GM23248 (cell line): ENCODE data around the gene FERMT3. TPM values are rescaled to one million over a fixed set of nuclear protein-coding genes. Genes with fewer than 3 reads are reported as not detected.
A peak's percentile ranks its signal among the peaks of the same experiment; 100 is the strongest.
"Not testable (repeated sequence)": the region's sequence is repeated elsewhere in the genome, so short reads cannot be mapped to it uniquely, and the experiment has no call there.

Source experiments
- DNase-seq: peaks from one replicate; pipeline ENCODE4 v3.0.0-alpha.2; 2015
- H2AFZ ChIP-seq: fragments of 200-600 bp; sonication (generic); 2 replicates; pipeline ENCODE4 v1.6.1; 2016; ENCODE audit warnings: antibody characterized with exemption
- H3F3A ChIP-seq: fragments of 200-600 bp; sonication (generic); 2 replicates; pipeline ENCODE4 v1.6.1; 2016; ENCODE audit warnings: mild to moderate bottlenecking, antibody characterized with exemption, mixed run types; ENCODE audit not compliant: insufficient read depth
- H3K27ac ChIP-seq: fragments of 200-600 bp; sonication (generic); 2 replicates; pipeline ENCODE4 v1.5.1; 2016; ENCODE audit warnings: mild to moderate bottlenecking
- H3K27me3 ChIP-seq: fragments of 200-600 bp; sonication (generic); replicated peaks from 2 replicates; pipeline ENCODE4 v1.6.1; 2016; ENCODE audit warnings: mild to moderate bottlenecking; ENCODE audit not compliant: insufficient read depth
- H3K36me3 ChIP-seq: fragments of 200-600 bp; sonication (generic); 2 replicates; pipeline ENCODE4 v1.6.1; 2016; ENCODE audit warnings: low read depth, mild to moderate bottlenecking
- H3K4me1 ChIP-seq: fragments of 200-600 bp; sonication (generic); 2 replicates; pipeline ENCODE4 v1.6.1; 2016; ENCODE audit warnings: mild to moderate bottlenecking; ENCODE audit not compliant: insufficient read depth
- H3K4me2 ChIP-seq: fragments of 200-600 bp; sonication (generic); one replicate; pipeline ENCODE4 v1.6.1; 2016; ENCODE audit warnings: mild to moderate bottlenecking; ENCODE audit not compliant: unreplicated experiment
- H3K4me3 ChIP-seq: fragments of 200-600 bp; sonication (generic); 2 replicates; pipeline ENCODE4 v1.5.1; 2016; ENCODE audit warnings: mild to moderate bottlenecking
- H3K79me2 ChIP-seq: fragments of 200-600 bp; sonication (generic); 2 replicates; pipeline ENCODE4 v1.6.1; 2016; ENCODE audit warnings: mild to moderate bottlenecking; ENCODE audit not compliant: insufficient read depth
- H3K9ac ChIP-seq: fragments of 200-600 bp; sonication (generic); 2 replicates; pipeline ENCODE4 v1.6.1; 2016; ENCODE audit warnings: mild to moderate bottlenecking
- H3K9me2 ChIP-seq: fragments of 200-600 bp; sonication (generic); 2 replicates; pipeline ENCODE4 v1.6.1; 2016; ENCODE audit warnings: mixed run types, mild to moderate bottlenecking, moderate library complexity; ENCODE audit not compliant: insufficient read depth
- H3K9me3 ChIP-seq: fragments of 200-600 bp; sonication (generic); one replicate; pipeline ENCODE4 v1.6.1; 2017; ENCODE audit warnings: low read depth
- H4K20me1 ChIP-seq: fragments of 200-600 bp; sonication (generic); 2 replicates; pipeline ENCODE4 v1.6.0; 2016; ENCODE audit not compliant: insufficient read depth
- EZH2 ChIP-seq: fragments of 200-600 bp; sonication (generic); IDR thresholded peaks from 2 replicates; pipeline ENCODE4 v1.6.1; 2018; ENCODE audit warnings: antibody characterized with exemption, mild to moderate bottlenecking; ENCODE audit not compliant: insufficient read depth, poor library complexity, severe bottlenecking
- EZH2phosphoT487 ChIP-seq: fragments of 200-600 bp; sonication (generic); IDR thresholded peaks from 2 replicates; pipeline ENCODE4 v1.6.1; 2018; ENCODE audit warnings: antibody characterized with exemption, moderate library complexity, mild to moderate bottlenecking, low read depth; ENCODE audit not compliant: insufficient read depth
- WGBS, 2 experiments: methylation state at CpG; one replicate each; pipeline ENCODE4 v1.1.6; 2015 to 2017; ENCODE audit warnings: low lambda C conversion rate in 2 of 2, low coverage in 1 of 2; ENCODE audit errors: missing lambda C conversion rate in 2 of 2; 5-methylcytosine and 5-hydroxymethylcytosine counted together
- in situ Hi-C: fragments of 300-500 bp; cut with MboI; formaldehyde crosslinking; loops from 2 replicates; pipeline ENCODE4 v1.15.0; 2020
- polyA plus RNA-seq: library from polyadenylated mRNA; unstranded; fragments of >200 nt; fragmentation: Nextera tagmentation; extraction: Ambion mirVana; gene quantifications from 2 replicates; pipeline ENCODE4 v1.2.1, GENCODE V29; 2016
- total RNA-seq: library from RNA; depleted of rRNA; stranded (reverse); fragments of >200 nt; shearing (Covaris generic); gene quantifications from 2 replicates; pipeline ENCODE4 v1.2.3, GENCODE V29; 2014; rRNA removed

FERMT3 gene
- total RNA-seq, result 0.51 and 3.9 TPM in 2 replicates
- 1.5 and 2.5 TPM in 2 replicates for polyA plus RNA-seq

DNA sequence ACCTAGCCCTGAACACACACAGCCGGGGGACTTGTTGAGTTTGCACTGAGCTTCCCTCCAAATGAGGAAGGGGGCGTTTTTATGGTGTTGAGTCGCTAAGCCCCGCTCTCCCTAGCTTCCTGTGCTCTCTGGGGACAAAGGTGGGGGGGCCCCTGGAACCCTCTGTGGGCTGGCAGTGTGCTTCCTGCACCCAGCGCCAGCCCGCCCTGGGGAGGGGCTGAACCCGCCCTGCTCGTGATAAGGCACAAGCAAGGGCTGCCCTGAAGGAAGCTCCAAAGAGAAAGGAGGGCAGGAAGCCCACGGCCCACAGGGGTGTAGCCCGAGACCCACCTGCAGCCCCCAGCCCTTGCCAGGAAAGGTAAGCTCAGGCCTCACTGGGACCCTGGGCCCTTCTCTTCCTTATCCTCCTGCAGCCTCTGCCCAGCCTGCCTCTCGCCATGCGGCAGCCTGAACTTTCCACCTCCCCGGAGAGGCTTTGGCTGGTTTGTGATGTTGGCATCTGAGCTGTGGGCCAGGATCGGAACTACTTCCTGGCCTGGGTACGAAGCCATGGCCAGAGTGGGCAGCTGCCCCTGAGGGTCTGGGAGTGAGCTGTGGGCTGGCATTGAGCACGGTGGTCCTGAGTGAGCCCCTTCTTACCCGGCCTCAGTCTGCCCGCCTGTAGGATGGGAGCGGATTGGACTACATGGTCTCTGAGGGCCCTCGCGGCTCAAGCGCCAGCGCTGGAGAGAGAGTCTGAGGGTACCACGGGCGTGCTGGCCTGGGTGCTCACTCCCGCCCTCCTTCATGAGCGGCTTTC lies at the start of gene FERMT3:
FERMT3 (plus strand) TSS at position 265 of the 799 bp plus-strand sequence. CDS start 644 bp downstream, outside the sequence.
- Histone ChIP-seq H3K9ac (peak within 1 kb of the TSS; percentile 70), H3K9me3 (no peaks in the 10 kb centered on the region), H3K4me2 (peak within 1 kb of the TSS; percentile 45), H3K27ac (peak within 1 kb of the TSS; percentile 59), H4K20me1 (no peaks in the 10 kb centered on the region), H3K79me2 (no peaks in the 10 kb centered on the region), H3F3A (peaks cover 14% of the 10 kb centered on the region), H3K4me1 (peaks cover 13% of the 10 kb centered on the region), H3K27me3 (no peaks in the 10 kb centered on the region), H3K9me2 (no peaks in the 10 kb centered on the region), H2AFZ (peak within 1 kb of the TSS; percentile 49), H3K36me3 (peaks cover 6% of the 10 kb centered on the region; the same call in 1 of the 2 replicates), H3K4me3 (peak within 1 kb of the TSS; percentile 36; the same call in 1 of the 2 replicates)
- in situ Hi-C loops, result no loop called here
- TF ChIP-seq EZH2phosphoT487, result no peak
- TF ChIP-seq EZH2, result no peak
- WGBS, 2 experiments, result 91 to 92% methylated on average over 26 to 27 of the region's 27 CpGs
- DNase-seq, result no peak

DNA sequence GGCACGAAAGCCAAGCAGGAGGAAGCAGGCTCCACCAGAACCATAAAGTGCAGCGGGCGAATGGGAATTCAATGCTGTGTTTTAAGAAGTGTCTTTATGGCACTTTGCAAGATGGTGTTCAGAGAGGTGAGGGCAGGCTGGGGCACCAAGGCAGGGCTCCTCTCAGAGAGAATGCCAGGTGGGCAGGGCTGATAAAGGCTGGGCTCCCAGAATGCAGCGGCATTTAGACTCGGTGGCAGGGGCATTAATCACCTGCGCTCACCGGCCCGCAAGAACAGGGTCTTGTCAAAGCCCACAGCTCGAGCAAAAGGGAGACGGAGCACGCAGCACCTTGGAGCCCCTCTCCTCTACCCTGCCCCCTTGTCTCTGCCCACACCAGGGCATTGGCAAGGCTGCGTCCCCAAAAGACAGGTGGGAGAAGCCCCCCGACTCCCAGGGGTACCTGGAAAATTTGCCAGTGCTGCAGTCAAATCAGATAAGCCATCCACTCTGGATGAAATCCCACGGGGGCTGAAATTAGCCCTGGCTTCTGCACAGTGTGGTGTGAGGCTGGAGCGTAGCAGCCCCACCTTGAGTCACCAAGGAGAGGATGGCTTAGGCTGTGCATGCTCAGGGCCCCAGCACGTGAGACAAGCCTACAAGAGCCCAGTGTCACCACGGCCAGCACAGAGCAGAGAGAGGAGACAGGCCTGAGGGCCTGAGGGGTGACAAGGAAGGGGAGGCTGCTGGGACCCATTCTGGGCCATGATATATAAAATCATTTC lies 48.7 kb upstream of the FERMT3 start:
- H3K4me1 ChIP-seq, result no peaks in the 10 kb centered on the region
- no peaks in the 10 kb centered on the region for H3K36me3 ChIP-seq
- no peaks in the 10 kb centered on the region for H3K9me2 ChIP-seq
- no peak for DNase-seq
- no peak overlapping the region for H3K27ac ChIP-seq
- TF ChIP-seq EZH2 (no peak), EZH2phosphoT487 (no peak)
- H4K20me1 ChIP-seq, result no peaks in the 10 kb centered on the region
- no peak overlapping the region for H2AFZ ChIP-seq
- no peaks in the 10 kb centered on the region for H3K79me2 ChIP-seq
- no peaks in the 10 kb centered on the region for H3K27me3 ChIP-seq
- WGBS, 2 experiments, result 91 to 93% methylated on average over 17 of the region's 17 CpGs
- H3K4me3 ChIP-seq, result no peak overlapping the region
- H3K4me2 ChIP-seq, result no peak overlapping the region
- in situ Hi-C loops, result no loop called here
- no peak overlapping the region for H3K9ac ChIP-seq
- no peaks in the 10 kb centered on the region for H3K9me3 ChIP-seq
- H3F3A ChIP-seq, result no peaks in the 10 kb centered on the region

DNA sequence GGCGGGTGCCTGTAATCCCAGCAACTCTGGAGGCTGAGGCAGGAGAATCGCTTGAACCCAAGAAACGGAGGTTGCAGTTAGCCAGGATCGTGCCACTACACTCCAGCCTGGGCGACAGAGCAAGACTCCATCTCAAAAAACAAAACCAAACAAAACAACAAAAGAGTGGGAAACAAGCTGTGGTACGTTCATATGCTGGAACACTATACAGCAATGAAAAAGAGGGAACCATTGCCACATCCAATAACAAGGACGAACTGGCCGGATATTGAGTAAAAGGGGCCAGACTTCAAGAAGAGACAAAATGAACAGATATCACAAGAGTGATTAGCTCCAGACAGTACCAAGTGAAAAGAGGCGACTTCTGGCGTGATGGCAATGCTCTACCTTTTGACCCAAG lies 45.5 kb upstream of the FERMT3 start:
- H3K27ac ChIP-seq, result no peak overlapping the region
- H3K36me3 ChIP-seq, result no peaks in the 10 kb centered on the region
- no peak overlapping the region for H2AFZ ChIP-seq
- H3K9me2 ChIP-seq, result no peaks in the 10 kb centered on the region
- no peak for DNase-seq
- no peak overlapping the region for H3K9ac ChIP-seq
- no peaks in the 10 kb centered on the region for H3F3A ChIP-seq
- H3K4me2 ChIP-seq, result no peak overlapping the region
- H3K4me3 ChIP-seq, result no peak overlapping the region
- no peaks in the 10 kb centered on the region for H3K79me2 ChIP-seq
- no peaks in the 10 kb centered on the region for H4K20me1 ChIP-seq
- TF ChIP-seq EZH2phosphoT487 (no peak), EZH2 (no peak)
- in situ Hi-C loops, result no loop called here
- no peaks in the 10 kb centered on the region for H3K27me3 ChIP-seq
- WGBS, 2 experiments, result 97% methylated on average over 10 of the region's 10 CpGs
- peaks cover 3% of the 10 kb centered on the region; the same call in 1 of the 2 replicates for H3K4me1 ChIP-seq
- H3K9me3 ChIP-seq, result no peaks in the 10 kb centered on the region

DNA sequence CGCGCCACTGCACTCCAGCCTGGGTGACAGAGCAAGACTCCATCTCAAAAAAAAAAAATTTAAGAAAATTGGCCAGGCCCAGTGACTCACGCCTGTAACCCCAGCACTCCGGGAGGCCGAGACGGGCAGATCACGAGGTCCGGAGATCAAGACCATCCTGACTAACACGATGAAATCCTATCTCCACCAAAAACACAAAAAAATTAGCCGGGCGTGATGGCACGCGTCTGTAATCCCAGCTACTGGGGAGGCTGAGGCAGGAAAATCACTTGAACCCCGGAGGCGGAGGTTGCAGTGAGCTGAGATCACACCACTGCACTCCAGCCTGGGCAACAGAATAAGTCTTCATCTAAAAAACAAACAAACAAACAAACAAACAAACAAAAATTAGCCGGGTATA lies 43.8 kb upstream of the FERMT3 start:
- H3K4me3 ChIP-seq, H3K36me3 ChIP-seq, H3K4me1 ChIP-seq, H2AFZ ChIP-seq, H3K4me2 ChIP-seq, DNase-seq, H3K27ac ChIP-seq, H4K20me1 ChIP-seq, H3K79me2 ChIP-seq, in situ Hi-C loops, H3K27me3 ChIP-seq, H3K9ac ChIP-seq, H3K9me3 ChIP-seq, H3K9me2 ChIP-seq, H3F3A ChIP-seq: not testable (repeated sequence)
- WGBS, 2 experiments, result 95 to 96% methylated on average over 16 of the region's 16 CpGs
